Kidney tubule cell (primary cell): ENCODE measurements around the gene SLC44A4.
A peak's percentile ranks its signal among the peaks of the same experiment; 100 is the strongest.
"Not testable (repeated sequence)": the region's sequence is repeated elsewhere in the genome, so short reads cannot be mapped to it uniquely, and the experiment has no call there.

ENCODE experiments used
- DNase-seq: peaks from one replicate; pipeline ENCODE4 v3.0.0-alpha.2; 2018; ENCODE audit warnings: low spot score

SLC44A4 gene

DNA sequence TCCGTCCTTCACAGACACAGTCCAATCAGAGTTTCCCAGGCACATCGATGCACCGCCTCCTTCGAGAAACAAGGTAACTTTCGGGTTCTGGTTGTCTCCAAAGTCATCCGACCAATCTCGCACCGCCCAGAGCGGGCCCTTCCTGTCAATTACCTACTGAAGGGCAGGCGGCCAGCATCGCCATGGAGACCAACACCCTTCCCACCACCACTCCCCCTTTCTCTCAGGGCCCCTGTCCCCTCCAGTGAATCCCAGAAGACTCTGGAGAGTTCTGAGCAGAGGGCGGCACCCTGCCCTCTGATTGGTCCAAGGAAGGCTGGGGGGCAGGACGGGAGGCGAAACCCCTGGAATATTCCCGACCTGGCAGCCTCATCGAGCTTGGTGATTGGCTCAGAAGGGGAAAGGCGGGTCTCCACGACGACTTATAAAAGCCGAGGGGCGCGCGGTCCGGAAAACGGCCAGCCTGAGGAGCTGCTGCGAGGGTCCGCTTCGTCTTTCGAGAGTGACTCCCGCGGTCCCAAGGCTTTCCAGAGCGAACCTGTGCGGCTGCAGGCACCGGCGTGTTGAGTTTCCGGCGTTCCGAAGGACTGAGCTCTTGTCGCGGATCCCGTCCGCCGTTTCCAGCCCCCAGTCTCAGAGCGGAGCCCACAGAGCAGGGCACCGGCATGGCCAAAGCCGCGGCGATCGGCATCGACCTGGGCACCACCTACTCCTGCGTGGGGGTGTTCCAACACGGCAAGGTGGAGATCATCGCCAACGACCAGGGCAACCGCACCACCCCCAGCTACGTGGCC, 51.3 kb downstream of the SLC44A4 start, which contains the start of gene HSPA1B:
TSS of gene HSPA1B (plus strand) at position 453 of the 794 bp plus-strand sequence. CDS start at position 666, 213 bp downstream.
- DNase-seq = peak; percentile 100

DNA sequence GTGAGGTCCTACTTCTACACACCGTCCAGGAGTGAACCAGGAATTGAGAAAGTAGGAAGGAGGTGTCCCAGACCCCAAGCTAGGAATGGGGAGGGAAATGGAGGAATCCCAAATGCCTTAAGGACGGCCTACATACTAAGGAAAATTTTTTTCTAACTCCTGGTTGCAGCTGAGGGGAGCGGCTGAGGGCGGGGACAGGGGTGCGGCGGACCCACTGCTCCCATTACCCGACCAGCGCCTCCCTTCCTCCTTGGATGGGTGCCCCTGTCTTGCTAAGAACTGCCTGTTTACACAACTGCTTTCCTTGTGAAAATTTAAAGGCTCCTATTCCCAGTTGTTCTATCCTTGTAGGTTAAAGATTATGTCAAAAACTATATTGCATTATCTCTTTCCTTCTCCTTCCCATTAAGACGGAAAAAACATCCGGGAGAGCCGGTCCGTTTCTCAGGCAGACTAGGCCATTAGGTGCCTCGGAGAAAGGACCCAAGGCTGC, 52.0 kb downstream of the SLC44A4 start:
- DNase-seq = peak; percentile 86

- no peak for DNase-seq
These were observed 53.2 kb downstream of the SLC44A4 start for GRCh38 chr6:31825553-31825952.

- not testable (repeated sequence) for DNase-seq
These were observed 55.1 kb downstream of the SLC44A4 start for GRCh38 chr6:31823592-31824196.

GRCh38 chr6:31822036-31822821, 56.6 kb downstream of the SLC44A4 start:
- peak; percentile 87 for DNase-seq

DNA sequence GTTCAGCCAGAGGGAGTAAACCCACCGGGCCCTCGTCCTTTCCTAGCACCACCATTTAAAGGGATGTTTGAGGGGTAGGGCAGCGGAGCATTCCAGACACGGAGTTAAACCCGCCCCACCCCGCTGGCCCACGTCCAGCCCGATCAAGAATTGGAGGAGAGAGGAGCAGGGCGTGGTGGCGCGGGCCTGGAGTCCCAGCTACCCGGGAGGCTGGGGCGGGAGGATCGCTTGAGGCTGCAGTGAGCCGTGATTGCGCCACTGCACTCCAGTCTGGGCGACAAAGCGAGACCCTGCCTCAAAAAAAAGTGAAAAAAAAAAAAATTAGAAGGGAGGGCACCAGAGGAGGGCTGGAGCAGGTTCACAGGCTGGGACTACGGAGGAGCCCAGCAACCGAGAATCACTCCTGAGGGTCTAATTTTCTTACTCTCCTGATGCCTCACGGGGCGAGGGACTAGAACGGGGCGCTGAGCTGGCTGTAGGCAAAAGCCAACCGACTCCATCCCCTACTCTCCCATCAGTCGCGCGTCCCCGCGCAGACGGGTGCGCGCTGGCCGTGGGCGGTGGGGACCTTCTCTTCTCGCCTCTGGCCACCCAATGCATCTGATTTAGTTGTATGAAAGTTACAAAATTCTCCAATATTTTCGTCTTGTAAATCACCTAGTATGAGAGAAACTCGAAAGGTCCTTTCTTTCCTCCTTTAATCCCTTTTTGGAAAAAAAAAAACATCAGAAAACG, 57.3 kb downstream of the SLC44A4 start:
- DNase-seq = peak; percentile 60

DNA sequence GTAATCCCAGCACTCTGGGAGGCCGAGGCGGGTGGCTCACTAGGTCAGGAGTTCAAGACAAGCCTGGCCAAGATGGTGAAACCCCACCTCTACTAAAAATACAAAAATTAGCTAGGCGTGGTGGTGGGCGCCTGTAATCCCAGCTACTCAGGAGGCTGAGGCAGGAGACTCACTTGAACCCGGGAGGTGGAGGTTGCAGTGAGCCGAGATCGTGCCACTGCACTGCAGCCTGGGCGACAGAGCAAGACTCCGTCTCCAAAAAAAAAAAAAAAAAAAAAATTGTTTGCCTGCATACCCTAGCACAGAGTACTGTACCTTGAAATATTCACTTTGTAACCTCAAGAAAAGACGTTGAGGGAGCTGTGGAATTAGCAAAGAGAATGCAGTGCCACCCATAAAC, 58.4 kb downstream of the SLC44A4 start:
- DNase-seq = not testable (repeated sequence)

GRCh38 chr6:31819871-31820299, 58.9 kb downstream of the SLC44A4 start:
- DNase-seq = no peak

- DNase-seq = not testable (repeated sequence)
These were observed 60.8 kb downstream of the SLC44A4 start for GRCh38 chr6:31817929-31818511.

- not testable (repeated sequence) for DNase-seq
These were observed 61.5 kb downstream of the SLC44A4 start for GRCh38 chr6:31817133-31817928.

GRCh38 chr6:31815025-31815838, 63.6 kb downstream of the SLC44A4 start, which contains the start of the genes HSPA1A and HSPA1L:
Gene HSPA1A (plus strand): TSS chr6:31815543. CDS start chr6:31815757, 214 bp downstream.
Gene HSPA1L (minus strand): TSS chr6:31815283. CDS start chr6:31811972, 3,311 bp downstream.
- DNase-seq = peak; percentile 98

DNA sequence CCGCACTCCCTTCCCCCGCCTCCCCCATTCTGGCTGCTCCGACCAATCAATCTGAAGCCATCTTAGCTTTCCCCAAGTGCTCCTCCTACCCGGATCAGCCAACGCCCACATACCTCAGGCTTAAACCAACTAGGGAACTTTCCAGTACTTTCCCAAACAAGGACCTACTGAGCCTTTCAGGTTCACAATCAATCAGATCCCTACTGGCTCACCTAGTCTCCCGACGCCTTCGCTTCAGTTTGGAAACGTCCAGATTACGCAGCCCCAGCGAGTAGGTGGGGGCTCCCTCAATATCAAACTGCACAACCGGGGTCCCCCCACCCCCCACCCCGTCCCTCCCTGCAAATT, 64.1 kb downstream of the SLC44A4 start:
- DNase-seq = peak; percentile 98

- DNase-seq = no peak
These were observed 65.3 kb downstream of the SLC44A4 start for GRCh38 chr6:31813465-31813849.
